Neural crest cell (in vitro differentiated cells): ENCODE data around the gene EPB42. TPM values are rescaled to one million over a fixed set of nuclear protein-coding genes. Genes with fewer than 3 reads are reported as not detected.

Source experiments
- DNase-seq: peaks from one replicate; pipeline ENCODE4 v3.0.0; 2021; ENCODE audit warnings: low read depth, mixed read lengths, low spot score
- H3K27ac Mint-ChIP-seq: one replicate; pipeline ENCODE4 v1.8.0; 2021; ENCODE audit warnings: mild to moderate bottlenecking, mixed read lengths; ENCODE audit not compliant: unreplicated experiment
- H3K27me3 Mint-ChIP-seq: 2 replicates; pipeline ENCODE4 v1.8.0; 2021; ENCODE audit warnings: low read depth, mild to moderate bottlenecking, mixed read lengths
- H3K36me3 Mint-ChIP-seq: 2 replicates; pipeline ENCODE4 v1.8.0; 2021; ENCODE audit warnings: low read depth, mild to moderate bottlenecking, mixed read lengths
- H3K4me1 Mint-ChIP-seq: 2 replicates; pipeline ENCODE4 v1.8.0; 2021; ENCODE audit warnings: mixed read lengths
- H3K4me3 Mint-ChIP-seq: one replicate; pipeline ENCODE4 v1.8.0; 2021; ENCODE audit warnings: mild to moderate bottlenecking, mixed read lengths
- H3K9me3 Mint-ChIP-seq: 2 replicates; pipeline ENCODE4 v1.8.0; 2021; ENCODE audit warnings: mixed read lengths
- CTCF ChIP-seq: fragments of 200-600 bp; sonication (generic); conservative IDR thresholded peaks from 2 replicates; pipeline ENCODE4 v1.5.0; 2021; ENCODE audit warnings: antibody characterized with exemption, mild to moderate bottlenecking
- total RNA-seq: library from RNA; stranded (reverse); gene quantifications from 2 replicates; pipeline ENCODE4 v1.2.1, GENCODE V29; 2021

EPB42 gene
- total RNA-seq, 1 donor from 2014 or later, result not detected

- Mint-ChIP-seq H3K4me1 (no peaks in the 10 kb centered on the region), H3K9me3 (no peaks in the 10 kb centered on the region), H3K27me3 (peaks cover 71% of the 10 kb centered on the region), H3K27ac (no peak overlapping the region), H3K36me3 (no peaks in the 10 kb centered on the region), H3K4me3 (no peak overlapping the region)
- DNase-seq, result no peak
- TF ChIP-seq CTCF, result no peak
Observed at GRCh38 chr15:43266386-43266785, 45.6 kb upstream of the EPB42 start.

- H3K4me3 Mint-ChIP-seq, result no peak overlapping the region
Observed at GRCh38 chr15:43260011-43260615, 39.3 kb upstream of the EPB42 start.

GRCh38 chr15:43258781-43259180, 38.0 kb upstream of the EPB42 start:
- no peaks in the 10 kb centered on the region for H3K36me3 Mint-ChIP-seq
- H3K27ac Mint-ChIP-seq, result no peak overlapping the region
- TF ChIP-seq CTCF, result no peak
- peaks cover 34% of the 10 kb centered on the region for H3K27me3 Mint-ChIP-seq
- H3K4me1 Mint-ChIP-seq, result no peaks in the 10 kb centered on the region
- no peak for DNase-seq
- H3K9me3 Mint-ChIP-seq, result no peaks in the 10 kb centered on the region
- H3K4me3 Mint-ChIP-seq, result no peak overlapping the region

More at GRCh38 chr15:43260011-43260615, 39.3 kb upstream of the EPB42 start:
- Mint-ChIP-seq H3K27me3 (peaks cover 36% of the 10 kb centered on the region), H3K4me1 (no peaks in the 10 kb centered on the region), H3K36me3 (no peaks in the 10 kb centered on the region), H3K9me3 (no peaks in the 10 kb centered on the region), H3K27ac (no peak overlapping the region)
- DNase-seq, result no peak
- TF ChIP-seq CTCF, result no peak

GRCh38 chr15:43256341-43256740, 35.5 kb upstream of the EPB42 start:
- Mint-ChIP-seq H3K27ac (no peak overlapping the region), H3K4me1 (no peaks in the 10 kb centered on the region), H3K36me3 (no peaks in the 10 kb centered on the region), H3K4me3 (no peak overlapping the region), H3K27me3 (peaks cover 19% of the 10 kb centered on the region), H3K9me3 (no peaks in the 10 kb centered on the region)
- DNase-seq, result no peak
- TF ChIP-seq CTCF, result no peak

- no peak for TF ChIP-seq CTCF
Observed at GRCh38 chr15:43255376-43255775, 34.6 kb upstream of the EPB42 start.

More at GRCh38 chr15:43255376-43255775, 34.6 kb upstream of the EPB42 start:
- Mint-ChIP-seq H3K27ac (no peak overlapping the region), H3K36me3 (no peaks in the 10 kb centered on the region), H3K4me3 (no peak overlapping the region), H3K27me3 (peaks cover 19% of the 10 kb centered on the region), H3K9me3 (no peaks in the 10 kb centered on the region), H3K4me1 (no peaks in the 10 kb centered on the region)
- no peak for DNase-seq
